Measurements from ENCODE around the gene IYD.
A peak's percentile ranks its signal among the peaks of the same experiment; 100 is the strongest.
"Not testable (repeated sequence)": the region's sequence is repeated elsewhere in the genome, so short reads cannot be mapped to it uniquely, and the experiment has no call there.

IYD gene

DNA sequence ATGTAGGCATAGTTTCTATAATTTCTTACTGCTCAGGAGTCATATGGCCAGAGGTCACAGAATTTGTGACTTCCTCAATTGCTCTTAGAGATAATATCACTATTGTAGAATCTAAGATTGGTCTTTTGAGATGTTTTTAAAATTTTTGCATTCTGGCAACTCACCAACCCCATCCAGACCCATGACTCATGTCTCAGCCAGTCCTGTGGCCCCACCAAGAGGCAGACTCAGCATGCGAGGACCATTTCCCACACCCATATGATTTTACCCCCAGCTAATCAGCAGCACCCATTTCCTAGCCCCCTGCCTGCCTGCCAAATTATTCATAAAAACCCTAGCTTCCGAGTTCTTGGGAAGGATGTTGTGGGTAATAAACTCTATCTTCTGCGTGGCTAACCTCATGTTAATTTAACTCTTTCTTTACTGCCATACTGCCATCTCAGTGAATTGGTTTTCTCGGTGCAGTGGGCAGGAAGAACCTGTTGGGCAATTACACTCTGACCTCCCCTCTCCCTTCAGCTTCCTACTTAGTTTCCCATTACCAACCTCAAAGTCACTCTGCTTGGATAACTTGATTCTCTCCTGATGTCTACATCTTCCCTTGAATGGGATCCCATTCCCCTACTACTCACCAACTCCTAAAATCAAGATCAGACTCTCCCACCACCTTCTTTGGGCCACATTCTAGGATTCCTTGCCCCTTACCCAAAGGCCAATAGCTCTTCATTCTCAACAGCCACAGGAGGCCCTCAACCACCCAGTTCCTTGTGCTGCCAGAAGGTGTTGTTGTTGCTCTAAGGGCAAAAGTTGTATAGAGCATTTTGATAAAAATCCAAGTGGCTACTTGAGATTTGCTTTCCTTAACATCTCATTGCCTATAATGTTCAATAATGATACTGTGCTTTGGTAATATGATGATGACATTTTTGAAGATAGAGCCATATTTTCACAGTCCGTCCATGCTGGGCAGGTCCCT lies 16.2 kb upstream of the IYD start:
- no peak for DNase-seq (ENCODE audit: low spot score)

DNA sequence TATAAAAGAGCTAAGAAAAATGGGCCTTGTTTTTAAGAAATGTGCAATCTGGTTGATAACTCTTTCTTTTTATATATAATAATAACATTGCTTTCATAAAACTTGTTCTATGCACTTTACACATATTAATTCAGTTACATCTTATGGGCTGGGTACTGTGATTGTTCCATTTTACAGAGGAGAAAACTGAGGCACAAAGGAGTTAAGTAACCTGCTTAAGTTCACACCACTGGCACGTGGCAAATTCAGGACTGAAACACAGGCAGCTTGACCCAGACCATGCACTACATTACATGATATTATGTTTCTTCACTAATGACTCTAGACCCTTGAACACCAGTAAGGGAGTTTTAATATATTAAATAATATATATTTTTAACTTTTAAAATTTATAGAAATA lies 15.4 kb upstream of the IYD start:
- DNase-seq (ENCODE audit: low spot score), result no peak

GRCh38 chr6:150354754-150355571 lies 13.8 kb upstream of the IYD start:
- no peak for DNase-seq (ENCODE audit: low spot score)

DNA sequence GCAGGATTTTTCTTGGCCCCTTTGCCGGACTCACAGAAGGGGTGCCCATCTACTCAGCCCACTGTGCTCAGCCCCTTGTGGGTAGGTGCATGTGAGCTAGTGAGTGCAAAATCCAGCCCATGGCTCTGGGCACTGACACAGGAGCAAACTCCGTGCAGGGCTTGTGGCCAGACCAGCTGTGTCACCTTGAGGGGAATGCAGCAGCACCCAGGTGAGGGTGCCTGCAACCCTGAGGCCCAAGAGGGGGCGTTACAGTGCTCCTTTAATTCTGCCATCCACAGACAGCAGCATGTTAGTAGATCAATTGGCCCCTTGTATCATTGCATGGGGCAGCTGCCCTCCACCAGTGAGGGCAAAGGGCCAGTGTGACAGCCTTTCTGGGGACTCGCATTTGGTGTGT lies 12.9 kb upstream of the IYD start:
- DNase-seq (ENCODE audit: low spot score), result no peak

GRCh38 chr6:150361876-150362275 lies 6.9 kb upstream of the IYD start:
- no peak for DNase-seq (ENCODE audit: low spot score)

- DNase-seq (ENCODE audit: low spot score), result no peak
Observed at GRCh38 chr6:150363733-150364132, 5.1 kb upstream of the IYD start.

GRCh38 chr6:150366118-150366778 lies 2.6 kb upstream of the IYD start:
- no peak for DNase-seq (ENCODE audit: low spot score)

DNA sequence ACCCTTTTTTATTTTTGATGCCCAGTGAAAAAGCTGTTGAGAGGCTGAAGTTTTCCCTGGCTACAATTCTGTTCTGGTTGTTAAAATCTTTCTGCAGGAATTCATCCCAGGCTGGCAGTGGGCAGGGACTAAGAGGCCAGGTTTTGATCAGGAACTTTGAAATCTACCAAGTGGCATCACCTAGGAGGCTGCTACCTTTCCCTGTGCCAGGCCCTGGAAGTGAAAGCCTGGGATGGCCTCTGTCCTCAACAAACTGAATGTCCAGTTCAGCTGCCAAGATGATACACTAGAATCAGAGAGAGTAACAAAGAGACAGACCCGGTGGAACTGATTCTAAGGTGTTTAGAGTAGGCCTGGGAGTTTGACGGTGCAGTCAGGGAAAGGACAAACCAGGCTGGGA lies 596 bp downstream of the IYD start:
- DNase-seq (ENCODE audit: low spot score), result no peak

GRCh38 chr6:150370112-150370511 lies 1.3 kb downstream of the IYD start:
- no peak for DNase-seq (ENCODE audit: low spot score)

- DNase-seq (ENCODE audit: low spot score), result no peak
Observed at GRCh38 chr6:150371356-150371755, 2.5 kb downstream of the IYD start.

- no peak for DNase-seq (ENCODE audit: low spot score)
Observed at GRCh38 chr6:150372051-150372450, 3.2 kb downstream of the IYD start.

DNA sequence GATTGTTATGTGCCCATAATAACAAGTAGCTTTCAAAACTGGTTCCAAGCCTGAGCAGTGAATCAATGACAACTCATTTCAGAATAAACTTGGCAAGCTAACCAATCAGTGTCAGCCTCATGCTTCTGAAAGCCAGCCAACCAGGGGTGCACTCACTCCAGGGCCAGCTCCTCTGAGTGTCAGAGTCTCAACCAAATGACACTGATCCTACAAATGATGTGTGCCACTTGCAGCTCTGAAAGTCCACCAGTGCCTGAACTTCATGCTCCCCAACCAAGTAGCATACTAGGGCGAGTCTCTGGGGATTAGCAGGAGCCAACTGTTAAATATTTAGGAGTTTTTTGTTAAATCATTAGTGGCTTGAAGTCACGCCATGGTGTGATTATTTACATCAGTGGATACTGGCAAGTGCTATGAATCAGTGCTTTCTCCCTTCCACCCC lies 4.5 kb downstream of the IYD start:
- peak; percentile 40 for DNase-seq (ENCODE audit: low spot score)

DNA sequence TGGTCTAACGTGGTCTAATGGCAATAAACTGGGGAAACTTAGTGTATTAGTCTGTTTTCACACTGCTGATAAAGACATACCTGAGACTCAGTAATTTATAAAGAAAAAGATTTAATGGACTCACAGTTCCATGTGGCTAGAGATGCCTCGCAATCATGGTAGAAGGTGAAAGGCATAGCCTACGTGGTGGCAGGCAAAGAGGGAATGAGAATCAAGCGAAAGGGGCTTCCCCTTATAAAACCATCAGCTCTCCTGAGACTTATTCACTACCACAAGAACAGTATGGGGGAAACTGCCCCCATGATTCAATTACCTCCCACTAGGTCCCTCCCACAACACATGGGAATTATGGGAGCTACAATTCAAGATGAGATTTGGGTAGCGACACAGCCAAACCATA lies 5.5 kb downstream of the IYD start:
- not testable (repeated sequence) for DNase-seq (ENCODE audit: low spot score)

GRCh38 chr6:150377211-150377781 lies 8.5 kb downstream of the IYD start:
- DNase-seq (ENCODE audit: low spot score), result peak; percentile 65

- no peak for DNase-seq (ENCODE audit: low spot score)
Observed at GRCh38 chr6:150380256-150380655, 11.4 kb downstream of the IYD start.

- DNase-seq (ENCODE audit: low spot score), result no peak
Observed at GRCh38 chr6:150382171-150382570, 13.4 kb downstream of the IYD start.

- DNase-seq (ENCODE audit: low spot score), result no peak
Observed at GRCh38 chr6:150391414-150391813, 22.6 kb downstream of the IYD start.

DNA sequence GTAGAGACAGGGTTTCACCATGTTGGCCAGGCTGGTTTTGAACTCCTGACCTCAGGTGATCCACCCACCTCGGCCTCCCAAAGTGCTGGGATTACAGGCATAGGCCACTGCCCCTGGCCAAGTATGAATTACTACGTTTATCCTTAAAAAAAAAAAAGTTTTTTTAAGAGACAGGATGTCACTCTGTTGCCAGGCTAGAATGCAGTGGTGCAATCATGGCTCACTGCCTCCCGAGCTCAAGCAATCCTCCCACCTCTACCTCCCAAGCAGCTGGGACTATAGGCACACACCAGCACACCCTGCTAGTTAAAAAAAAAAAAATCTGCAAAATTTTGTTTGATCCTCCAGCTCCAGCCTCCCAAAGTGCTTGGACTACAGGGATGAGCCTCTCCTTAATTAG lies 23.1 kb downstream of the IYD start:
- DNase-seq (ENCODE audit: low spot score), result no peak

DNA sequence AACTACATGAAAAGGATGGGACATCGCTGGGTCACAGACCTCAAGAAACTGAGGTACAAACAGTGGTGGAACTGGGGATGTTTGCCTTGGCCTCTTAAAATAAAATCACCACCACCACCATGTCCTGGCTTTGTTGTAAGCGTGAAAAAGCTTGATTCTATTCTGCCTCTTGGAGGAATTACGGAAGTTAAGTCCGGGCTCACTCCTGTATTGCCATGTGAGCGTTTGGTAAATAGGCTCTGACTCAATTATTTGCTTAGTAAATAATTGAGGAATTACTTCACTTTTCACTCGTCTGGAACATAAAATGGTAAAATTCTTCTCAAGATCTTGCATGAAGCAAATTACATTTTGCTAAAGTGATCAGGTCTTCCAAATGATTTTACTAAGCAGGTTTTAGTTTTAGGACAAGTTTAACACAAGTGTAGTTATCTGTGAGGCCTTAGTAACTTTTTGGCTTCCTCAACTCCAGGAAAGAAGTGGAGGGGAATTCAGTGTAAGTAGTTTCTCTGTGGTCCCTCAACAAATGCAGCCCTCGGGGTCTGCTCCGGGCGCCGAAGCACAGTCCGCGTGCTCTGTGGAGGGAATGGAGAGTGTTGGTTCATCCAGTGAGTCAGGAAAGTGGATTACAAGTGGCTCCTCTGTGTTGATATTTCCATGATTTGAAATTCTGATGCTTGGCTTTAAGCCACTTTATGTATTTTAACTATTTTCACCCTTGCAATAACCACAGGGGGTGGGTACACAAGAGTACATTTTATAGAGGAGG lies 23.8 kb downstream of the IYD start:
- no peak for DNase-seq (ENCODE audit: low spot score)

GRCh38 chr6:150394053-150394898 lies 25.5 kb downstream of the IYD start:
- no peak for DNase-seq (ENCODE audit: low spot score)
